ENCODE data around the gene CD99.
"Not testable (repeated sequence)": the region's sequence is repeated elsewhere in the genome, so short reads cannot be mapped to it uniquely, and the experiment has no call there.

Gene CD99

GRCh38 chrX:2732649-2733048, 41.6 kb downstream of the CD99 start:
- no peak for DNase-seq

DNA sequence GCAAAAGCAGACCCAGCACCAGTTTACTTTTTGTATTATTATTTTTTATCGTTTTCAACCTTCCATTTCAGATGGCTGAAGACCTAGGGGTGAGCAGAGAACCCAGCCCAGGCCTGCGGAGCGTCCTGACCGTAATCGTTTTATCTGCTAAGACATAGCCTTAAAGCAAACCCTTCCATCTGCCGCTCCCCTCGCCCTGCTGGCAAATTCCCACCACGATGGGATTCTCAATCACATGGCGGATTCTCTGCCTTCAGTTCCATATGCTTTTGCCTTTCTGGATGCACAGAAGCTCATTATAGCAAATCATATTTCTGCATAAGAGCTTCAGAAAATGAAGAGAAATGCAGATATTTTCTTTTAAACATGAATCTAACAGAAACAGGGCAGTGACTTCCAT, 42.2 kb downstream of the CD99 start:
- no peak for DNase-seq

GRCh38 chrX:2735270-2735669, 44.2 kb downstream of the CD99 start:
- no peak for DNase-seq

GRCh38 chrX:2740672-2741071, 49.6 kb downstream of the CD99 start:
- DNase-seq: no peak

GRCh38 chrX:2741386-2741785, 50.3 kb downstream of the CD99 start:
- DNase-seq: no peak

DNA sequence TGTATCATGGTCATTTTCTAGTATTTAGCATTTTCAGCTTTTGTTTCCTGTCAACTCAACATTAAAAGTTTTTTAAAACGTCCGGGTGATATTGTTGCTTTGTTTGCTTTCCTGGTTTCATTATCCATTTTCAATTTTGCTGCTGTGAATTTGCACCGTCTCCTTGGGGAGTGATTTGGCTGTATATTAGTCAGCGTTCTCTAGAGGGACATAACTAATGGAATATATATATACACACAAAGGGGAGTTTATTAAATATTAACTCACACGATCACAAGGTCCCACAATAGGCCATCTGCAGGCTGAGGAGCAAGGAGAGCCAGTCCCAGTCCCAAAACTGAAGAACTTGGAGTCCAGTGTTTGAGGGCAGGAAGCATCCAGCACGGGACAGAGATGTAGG, 55.2 kb downstream of the CD99 start:
- not testable (repeated sequence) for DNase-seq

GRCh38 chrX:2748171-2748814, 57.2 kb downstream of the CD99 start:
- no peak for DNase-seq

DNA sequence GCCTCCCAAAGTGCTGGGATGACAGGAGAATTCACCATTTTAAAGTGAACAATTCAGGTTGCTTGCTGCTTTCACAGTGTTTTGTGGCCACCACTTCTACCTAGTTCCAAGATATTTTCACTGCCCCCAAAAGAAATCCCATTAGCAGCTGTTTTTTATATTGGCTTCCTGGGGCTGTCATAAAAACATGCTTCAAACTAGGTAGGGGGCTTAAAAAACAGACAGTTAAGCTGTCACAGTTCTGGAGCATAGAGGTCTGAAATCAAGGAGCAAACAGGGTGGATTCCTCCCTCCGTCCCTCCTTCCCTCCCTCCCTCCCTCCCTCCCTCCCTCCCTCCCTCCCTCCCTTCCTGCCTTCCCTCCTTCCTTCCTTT, 57.7 kb downstream of the CD99 start:
- DNase-seq: no peak

GRCh38 chrX:2751291-2751690, 60.2 kb downstream of the CD99 start:
- no peak for DNase-seq

DNA sequence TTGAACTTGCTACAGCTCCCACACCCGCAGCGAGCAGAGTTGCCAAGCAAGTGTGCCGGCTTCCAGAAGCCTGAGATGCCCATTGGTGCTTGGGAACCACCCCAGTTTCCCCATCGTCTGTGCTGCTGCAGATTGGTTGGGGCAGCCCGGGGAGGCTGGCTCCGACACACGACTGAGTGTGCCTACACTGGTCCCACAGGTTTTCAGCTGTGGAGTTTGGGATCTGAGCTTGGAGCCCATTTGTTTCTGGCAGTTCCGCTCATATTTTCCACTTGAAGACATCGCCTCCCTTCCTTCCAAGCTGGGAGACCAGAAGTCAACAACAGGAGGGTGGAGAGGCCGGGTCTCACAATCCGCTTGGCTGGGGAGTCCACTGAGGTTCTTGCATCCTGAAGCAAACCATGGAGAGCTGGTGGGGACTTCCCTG, 60.8 kb downstream of the CD99 start, which contains the start of gene XG:
TSS of gene XG (plus strand) at position 167 of the 427 bp plus-strand sequence. CDS start at position 402, 235 bp downstream.
- DNase-seq: not testable (repeated sequence)

GRCh38 chrX:2752441-2752840, 61.3 kb downstream of the CD99 start:
- not testable (repeated sequence) for DNase-seq

DNA sequence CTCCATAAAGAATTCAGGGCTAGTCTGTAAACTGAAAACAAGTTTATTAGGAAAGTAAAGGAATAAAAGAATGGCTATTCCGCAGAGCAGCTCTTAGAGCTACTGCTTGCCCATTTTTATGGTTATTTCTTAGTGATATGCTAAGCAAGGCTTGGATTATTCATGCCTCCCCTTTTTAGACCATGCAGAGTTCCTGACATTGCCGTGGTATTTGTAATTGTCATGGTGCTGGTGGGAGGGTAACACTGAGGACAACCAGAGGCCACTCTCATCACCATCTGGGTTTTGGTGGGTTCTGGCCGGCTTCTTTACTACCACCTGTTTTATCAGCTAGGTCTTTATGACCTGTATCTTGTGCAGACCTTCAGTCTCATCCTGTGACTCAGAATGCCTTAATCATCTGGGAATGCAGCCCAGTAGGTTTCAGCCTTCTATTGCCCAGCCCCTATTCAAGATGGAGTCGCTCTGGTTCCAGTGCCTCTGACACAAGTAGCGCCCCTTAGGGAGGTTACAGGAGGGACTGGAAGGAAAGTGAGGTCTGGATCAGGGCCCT, 64.1 kb downstream of the CD99 start:
- DNase-seq: not testable (repeated sequence)

DNA sequence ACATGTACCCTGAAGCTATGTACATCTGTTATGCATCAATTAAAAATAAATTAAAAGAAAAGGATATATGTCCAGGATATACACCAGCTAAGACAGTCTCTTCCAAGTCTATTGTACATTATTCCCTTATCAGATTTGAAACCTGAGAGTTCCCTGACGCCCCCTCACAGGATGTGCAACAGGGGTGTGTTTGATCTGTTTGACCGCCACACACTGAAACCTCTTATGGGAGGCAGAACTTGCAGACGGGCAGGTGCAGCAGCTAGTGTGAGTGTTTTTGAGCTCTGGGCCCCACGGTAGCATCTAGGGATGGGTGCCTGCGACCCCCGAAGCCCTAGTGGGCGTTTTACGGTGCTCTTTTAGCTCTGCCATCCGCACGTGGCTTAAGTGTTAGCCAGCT, 65.5 kb downstream of the CD99 start:
- no peak for DNase-seq

DNA sequence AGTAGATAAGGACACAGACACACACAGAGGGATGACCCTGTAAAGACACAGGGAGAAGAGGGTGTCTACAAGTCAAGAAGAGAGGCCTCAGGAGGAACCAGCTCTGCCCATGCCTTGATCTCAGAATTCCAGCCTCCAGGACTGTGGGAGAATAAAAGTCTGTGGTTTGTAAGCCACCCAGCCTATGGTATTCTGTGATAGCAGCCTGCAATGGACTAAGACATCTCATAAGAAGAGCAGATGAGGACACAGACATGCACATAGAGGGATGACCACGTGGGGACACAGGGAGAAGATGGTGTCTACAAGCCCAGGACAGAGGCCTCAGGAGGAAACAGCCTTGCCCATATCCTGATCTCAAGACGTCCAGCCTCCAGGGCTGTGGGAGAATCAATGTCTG, 70.2 kb downstream of the CD99 start:
- DNase-seq: no peak

DNA sequence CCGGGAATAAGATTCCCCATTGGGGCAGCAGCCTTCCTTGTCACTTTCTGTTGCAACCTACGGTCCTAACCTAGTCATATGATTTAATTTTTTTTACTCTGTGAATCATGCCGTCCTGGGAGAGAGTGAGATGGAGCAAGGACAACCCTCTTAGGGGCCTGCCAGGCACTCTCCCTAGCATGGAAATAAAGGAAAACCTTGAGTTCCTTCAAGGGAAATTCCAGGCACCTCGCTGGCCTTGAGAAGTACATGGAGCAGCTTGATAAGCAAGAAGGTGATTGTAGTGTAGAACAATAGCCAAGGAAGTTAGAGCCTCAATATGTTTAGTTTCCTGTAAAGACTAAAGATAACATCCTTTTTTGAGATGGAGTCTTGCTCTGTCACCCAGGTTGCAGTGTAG, 71.6 kb downstream of the CD99 start:
- DNase-seq: not testable (repeated sequence)

DNA sequence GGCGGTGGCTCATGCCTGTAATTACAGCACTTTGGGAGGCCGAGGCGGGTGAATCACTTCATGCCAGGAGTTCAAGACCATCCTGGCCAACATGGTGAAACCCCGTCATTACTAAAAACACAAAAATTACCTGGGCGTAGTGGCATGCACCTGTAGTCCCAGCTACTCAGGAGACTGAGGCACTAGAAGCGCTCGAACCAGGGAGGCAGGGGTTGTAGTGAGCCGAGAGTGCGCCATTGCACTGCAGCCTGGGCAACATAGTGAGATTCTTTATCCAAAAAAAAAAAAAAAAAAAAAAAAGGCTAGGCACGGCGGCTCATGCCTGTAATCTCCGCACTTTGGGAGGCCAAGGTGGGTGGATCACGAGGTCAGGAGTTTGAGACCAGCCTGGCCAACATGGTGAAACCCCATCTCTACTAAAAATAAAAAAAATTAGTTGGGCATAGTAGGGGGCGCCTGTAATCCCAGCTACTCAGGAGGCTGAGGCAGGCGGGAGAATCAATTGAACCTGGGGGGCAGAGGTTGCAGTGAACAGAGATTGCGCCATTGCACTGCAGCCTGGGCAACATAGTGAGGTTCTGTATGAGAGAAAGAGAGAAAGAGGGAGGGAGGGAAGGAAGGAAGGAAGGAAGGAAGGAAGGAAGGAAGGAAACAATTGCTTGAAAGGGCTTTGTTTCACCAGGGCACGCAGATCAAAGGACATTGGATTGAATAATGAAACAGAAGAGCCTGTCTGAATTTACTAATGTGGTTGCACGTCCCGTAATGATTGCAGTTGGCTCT, 73.9 kb downstream of the CD99 start:
- not testable (repeated sequence) for DNase-seq

DNA sequence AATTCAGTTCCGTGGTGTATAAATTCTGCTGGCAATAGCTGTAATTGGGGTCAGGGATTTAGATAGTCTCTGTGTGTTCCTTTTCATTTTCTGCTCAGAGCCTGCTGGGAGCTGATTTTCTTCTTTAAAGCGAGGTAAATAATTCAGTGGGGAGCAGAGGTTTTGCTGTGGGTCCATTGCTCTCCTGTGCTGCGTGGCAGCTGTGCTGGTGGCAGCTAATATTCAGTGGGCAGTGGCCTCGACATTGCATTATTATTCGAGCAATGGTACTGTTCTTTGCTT, 74.4 kb downstream of the CD99 start:
- no peak for DNase-seq

DNA sequence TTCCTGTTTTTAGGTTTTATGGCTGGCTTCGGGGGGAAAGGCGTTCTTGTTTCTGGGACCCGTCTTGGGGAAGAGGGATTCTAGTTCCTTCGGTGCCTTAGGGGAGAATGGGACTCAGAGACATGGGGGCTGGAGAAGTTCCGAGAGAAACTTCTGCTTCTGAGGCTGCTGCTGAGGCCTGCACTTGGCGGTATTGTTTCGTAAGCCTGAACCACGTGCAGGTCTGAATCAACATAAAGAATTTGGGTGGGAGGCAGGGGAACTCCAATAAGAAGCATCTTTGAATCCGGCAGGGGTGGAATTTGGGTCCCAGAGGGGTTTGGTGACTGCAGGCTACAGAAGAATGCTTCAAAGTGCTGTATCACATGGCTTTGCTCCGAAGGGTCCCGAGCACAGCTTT, 75.8 kb downstream of the CD99 start:
- no peak for DNase-seq

DNA sequence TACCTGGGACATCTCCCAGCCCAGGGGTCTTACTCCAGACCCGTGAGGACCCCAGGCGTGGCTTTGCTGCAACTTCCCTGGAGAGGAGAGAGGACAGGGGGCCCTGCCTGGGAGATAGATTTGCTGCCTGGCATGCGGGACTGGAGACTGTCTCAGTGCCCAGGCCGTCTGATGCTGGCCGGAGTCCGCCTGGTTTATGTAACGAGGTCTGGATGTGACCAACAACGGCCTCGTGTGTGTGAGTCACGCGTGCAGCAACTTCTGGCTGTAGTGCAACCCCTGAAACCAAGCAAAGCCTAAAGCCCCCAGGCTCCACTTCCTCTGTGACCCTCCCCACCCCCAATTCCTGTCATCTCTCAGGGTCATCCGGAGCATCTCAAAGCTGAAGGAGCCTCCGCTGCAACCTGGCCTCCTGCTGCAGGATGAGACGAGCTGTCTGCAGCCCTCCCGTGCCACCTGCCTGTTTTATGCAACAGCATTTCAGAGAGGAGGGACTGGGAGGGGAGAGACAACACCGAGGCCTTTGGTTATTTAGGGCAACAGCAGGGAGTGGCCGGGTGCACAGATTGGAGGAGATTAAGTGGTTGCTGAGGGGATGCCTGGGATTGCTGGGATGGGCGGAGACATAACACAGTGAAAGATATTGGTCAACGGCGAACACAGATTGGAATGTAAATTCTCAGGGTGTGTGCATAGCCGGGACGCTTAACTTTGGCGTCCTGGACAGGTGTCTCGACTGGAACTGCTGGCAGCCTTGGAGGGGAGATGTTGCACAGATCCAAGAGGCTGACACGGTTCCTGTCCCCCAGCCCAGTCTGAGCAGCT, 76.7 kb downstream of the CD99 start:
- no peak for DNase-seq

GRCh38 chrX:2769615-2770014, 78.5 kb downstream of the CD99 start:
- no peak for DNase-seq

DNA sequence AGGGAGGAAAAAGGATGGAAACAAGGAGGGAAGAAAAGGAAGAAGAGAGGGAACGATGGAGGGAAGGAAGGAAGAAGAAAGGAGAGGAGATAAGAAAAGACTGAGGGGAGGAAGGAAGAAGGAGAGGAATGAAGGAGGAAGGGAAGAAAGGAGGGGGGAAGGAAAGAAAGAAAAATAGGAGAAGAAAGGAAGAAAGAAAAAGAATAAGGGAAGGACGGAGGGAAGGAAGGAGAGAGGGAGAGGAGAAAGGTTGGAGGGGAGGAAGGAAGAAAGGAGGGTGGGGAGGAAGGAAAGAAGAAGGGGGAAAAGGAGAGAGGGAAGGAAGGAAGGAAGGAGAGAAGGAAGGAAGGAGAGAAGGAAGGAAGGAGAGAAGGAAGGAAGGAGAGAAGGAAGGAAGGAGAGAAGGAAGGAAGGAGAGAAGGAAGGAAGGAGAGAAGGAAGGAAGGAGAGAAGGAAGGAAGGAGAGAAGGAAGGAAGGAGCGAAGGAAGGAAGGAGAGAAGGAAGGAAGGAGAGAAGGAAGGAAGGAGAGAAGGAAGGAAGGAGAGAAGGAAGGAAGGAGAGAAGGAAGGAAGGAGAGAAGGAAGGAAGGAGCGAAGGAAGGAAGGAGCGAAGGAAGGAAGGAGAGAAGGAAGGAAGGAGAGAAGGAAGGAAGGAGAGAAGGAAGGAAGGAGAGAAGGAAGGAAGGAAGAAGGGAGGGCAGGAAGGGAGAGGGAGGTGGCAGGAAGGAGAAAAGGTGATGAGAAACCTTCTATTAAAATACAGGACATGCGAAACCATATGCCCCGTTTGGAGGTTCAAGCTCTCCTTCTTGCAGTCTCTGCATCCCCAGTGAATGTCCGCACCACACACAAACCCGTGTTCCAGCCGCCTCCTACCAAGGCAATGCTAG, 82.3 kb downstream of the CD99 start:
- DNase-seq: not testable (repeated sequence)

GRCh38 chrX:2774057-2774456, 83.0 kb downstream of the CD99 start:
- no peak for DNase-seq

- DNase-seq: no peak
Observed at GRCh38 chrX:2774776-2775175, 83.7 kb downstream of the CD99 start.
